Measurements from ENCODE around the gene NR3C1.

GRCh38 chr5:143275512-143276363, 127.7 kb downstream of the NR3C1 start:
- TF ChIP-seq CTCF (conservative IDR thresholded peaks at IDR 0.05; ENCODE audit: low read length) = no peak
- no peak for TF ChIP-seq EZH2phosphoT487 (IDR thresholded peaks at IDR 0.05; ENCODE audit: borderline replicate concordance)

Measured in Loucy (cell line).